Keratinocyte (primary cell): Measurements from ENCODE around the gene SF3A1. TPM values are rescaled to one million over a fixed set of nuclear protein-coding genes. Genes with fewer than 3 reads are reported as not detected.

Source experiments
- DNase-seq: peaks from one replicate; pipeline ENCODE4 v3.0.0-alpha.2; 2011; ENCODE audit warnings: low read depth, missing footprints, low spot score
- FAIRE-seq: peaks from 2 replicates; lab custom pipeline; 2011; peaks lifted over from hg19 to GRCh38; lab: Jason Lieb, UNC
- H2AFZ ChIP-seq: 2 replicates; pipeline ENCODE4 v1.6.0; 2012; ENCODE audit warnings: low read length, control low read depth, inconsistent platforms; ENCODE audit not compliant: control insufficient read depth
- H3K27ac ChIP-seq: 2 replicates; pipeline ENCODE4 v1.5.1; 2011; ENCODE audit warnings: low read length; ENCODE audit not compliant: control insufficient read depth, insufficient read depth
- H3K27me3 ChIP-seq: 3 replicates; pipeline ENCODE4 v1.6.0; 2011; ENCODE audit warnings: low read length; ENCODE audit not compliant: control insufficient read depth, insufficient read depth; ENCODE audit errors: extremely low read depth
- H3K36me3 ChIP-seq, 2 experiments: 2 replicates in 1 of 2; 3 replicates in 1 of 2; pipeline ENCODE4 v1.5.1; 2011; ENCODE audit warnings: low read length in 2 of 2, mild to moderate bottlenecking in 1 of 2; ENCODE audit not compliant: control insufficient read depth in 2 of 2, insufficient read depth in 2 of 2; ENCODE audit errors: extremely low read depth in 1 of 2
- H3K4me1 ChIP-seq: 3 replicates; pipeline ENCODE4 v1.5.1; 2011; ENCODE audit warnings: low read length; ENCODE audit not compliant: control insufficient read depth, insufficient read depth; ENCODE audit errors: extremely low read depth
- H3K4me2 ChIP-seq: 3 replicates; pipeline ENCODE4 v1.6.0; 2011; ENCODE audit warnings: low read depth, low read length; ENCODE audit not compliant: control insufficient read depth, insufficient read depth; ENCODE audit errors: extremely low read depth
- H3K4me3 ChIP-seq, 3 experiments: fragments of 200-600 bp in 1 of 3; sonication (generic) in 1 of 3; 2 replicates in 2 of 3; 3 replicates in 1 of 3; pipeline ENCODE4 v1.5.1; 2011 to 2016; ENCODE audit warnings: low read length in 3 of 3, mild to moderate bottlenecking in 3 of 3, control low read depth in 2 of 3, inconsistent platforms in 1 of 3, low read depth in 1 of 3, mixed read lengths in 1 of 3, mixed run types in 1 of 3, moderate library complexity in 1 of 3; ENCODE audit not compliant: control insufficient read depth in 2 of 3, insufficient read depth in 2 of 3; ENCODE audit errors: extremely low read depth in 1 of 3
- H3K79me2 ChIP-seq: 2 replicates; pipeline ENCODE4 v1.6.0; 2012; ENCODE audit warnings: low read length; ENCODE audit not compliant: control insufficient read depth, insufficient read depth
- H3K9ac ChIP-seq: 3 replicates; pipeline ENCODE4 v1.6.0; 2011; ENCODE audit warnings: low read length; ENCODE audit not compliant: control insufficient read depth, insufficient read depth; ENCODE audit errors: extremely low read depth
- H3K9me1 ChIP-seq: 3 replicates; pipeline ENCODE4 v1.6.0; 2011; ENCODE audit warnings: low read length; ENCODE audit not compliant: control insufficient read depth, insufficient read depth; ENCODE audit errors: extremely low read depth
- H3K9me3 ChIP-seq: 2 replicates; pipeline ENCODE4 v1.5.1; 2012; ENCODE audit warnings: low read depth, low read length; ENCODE audit not compliant: control insufficient read depth
- H4K20me1 ChIP-seq: 3 replicates; pipeline ENCODE4 v1.6.0; 2011; ENCODE audit warnings: low read length; ENCODE audit not compliant: control insufficient read depth, insufficient read depth; ENCODE audit errors: extremely low read depth
- EZH2 ChIP-seq: IDR thresholded peaks from one replicate; pipeline ENCODE4 v1.6.1; 2012; ENCODE audit warnings: inconsistent platforms, mild to moderate bottlenecking, low read length, moderate library complexity
- dilution Hi-C: fragments of 300-500 bp; cut with MboI; formaldehyde crosslinking; loops from one replicate; pipeline ENCODE4 v1.7.0; 2020; ENCODE audit warnings: low sequenced_read_pairs; ENCODE audit not compliant: extremely low pct_ligation_motif_present
- polyA plus RNA-seq, 5 experiments: library from polyadenylated mRNA; depleted of rRNA in 3 of 5; stranded (reverse) in 3 of 5; stranded (forward) in 1 of 5; unstranded in 1 of 5; fragments of >200 nt; gene quantifications; 1 replicate in 1 of 5; 2 replicates in 3 of 5; 3 replicates in 1 of 5; pipeline versions ENCODE4 v1.2.1 to v1.2.3, GENCODE V29; 2011 to 2012; ENCODE audit warnings: missing spikeins in 2 of 5, low read depth in 1 of 5, low replicate concordance in 1 of 5
- TF ChIP-seq, protein P1 (sequence below), 3 experiments: IDR thresholded peaks in 1 of 3; conservative IDR thresholded peaks in 1 of 3; optimal IDR thresholded peaks in 1 of 3; 2 replicates in 2 of 3; 3 replicates in 1 of 3; pipeline versions ENCODE3 to v1.5.1; 2011; ENCODE audit warnings: low read length in 3 of 3, mild to moderate bottlenecking in 3 of 3, moderate library complexity in 2 of 3, control low read depth in 1 of 3, inconsistent platforms in 1 of 3; ENCODE audit not compliant: insufficient read depth in 2 of 3; ENCODE audit errors: extremely low read depth in 1 of 3

The SF3A1 gene
- polyA plus RNA-seq, 1 donor (not counting 4 experiments of a cell fraction or from before 2014, with no cell fraction given): 34.2 TPM

- Histone ChIP-seq H3K4me1 (no peaks in the 10 kb centered on the region), H3K27ac (no peak overlapping the region), H3K4me3 (no peak overlapping the region), H3K36me3 (no peaks in the 10 kb centered on the region), H3K27me3 (no peaks in the 10 kb centered on the region), H3K9me3 (no peaks in the 10 kb centered on the region), H3K79me2 (no peaks in the 10 kb centered on the region), H2AFZ (no peak overlapping the region), H4K20me1 (peaks cover 4% of the 10 kb centered on the region), H3K4me2 (no peak overlapping the region), H3K9me1 (no peaks in the 10 kb centered on the region), H3K9ac (no peak overlapping the region)
- FAIRE-seq (no peak), DNase-seq (no peak)
- dilution Hi-C loops: no loop called here
- TF ChIP-seq, protein P1, sequence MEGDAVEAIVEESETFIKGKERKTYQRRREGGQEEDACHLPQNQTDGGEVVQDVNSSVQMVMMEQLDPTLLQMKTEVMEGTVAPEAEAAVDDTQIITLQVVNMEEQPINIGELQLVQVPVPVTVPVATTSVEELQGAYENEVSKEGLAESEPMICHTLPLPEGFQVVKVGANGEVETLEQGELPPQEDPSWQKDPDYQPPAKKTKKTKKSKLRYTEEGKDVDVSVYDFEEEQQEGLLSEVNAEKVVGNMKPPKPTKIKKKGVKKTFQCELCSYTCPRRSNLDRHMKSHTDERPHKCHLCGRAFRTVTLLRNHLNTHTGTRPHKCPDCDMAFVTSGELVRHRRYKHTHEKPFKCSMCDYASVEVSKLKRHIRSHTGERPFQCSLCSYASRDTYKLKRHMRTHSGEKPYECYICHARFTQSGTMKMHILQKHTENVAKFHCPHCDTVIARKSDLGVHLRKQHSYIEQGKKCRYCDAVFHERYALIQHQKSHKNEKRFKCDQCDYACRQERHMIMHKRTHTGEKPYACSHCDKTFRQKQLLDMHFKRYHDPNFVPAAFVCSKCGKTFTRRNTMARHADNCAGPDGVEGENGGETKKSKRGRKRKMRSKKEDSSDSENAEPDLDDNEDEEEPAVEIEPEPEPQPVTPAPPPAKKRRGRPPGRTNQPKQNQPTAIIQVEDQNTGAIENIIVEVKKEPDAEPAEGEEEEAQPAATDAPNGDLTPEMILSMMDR (optimal IDR thresholded peaks at IDR 0.05 in 1 of 3, IDR thresholded peaks at IDR 0.05 in 1 of 3, conservative IDR thresholded peaks at IDR 0.05 in 1 of 3; ENCODE audit: extremely low read depth in 1 of 3, insufficient read depth in 2 of 3, low read length in 3 of 3): no peak
- no peak for TF ChIP-seq EZH2
Observed at GRCh38 chr22:30371321-30371720, 14.6 kb upstream of the SF3A1 start.

DNA sequence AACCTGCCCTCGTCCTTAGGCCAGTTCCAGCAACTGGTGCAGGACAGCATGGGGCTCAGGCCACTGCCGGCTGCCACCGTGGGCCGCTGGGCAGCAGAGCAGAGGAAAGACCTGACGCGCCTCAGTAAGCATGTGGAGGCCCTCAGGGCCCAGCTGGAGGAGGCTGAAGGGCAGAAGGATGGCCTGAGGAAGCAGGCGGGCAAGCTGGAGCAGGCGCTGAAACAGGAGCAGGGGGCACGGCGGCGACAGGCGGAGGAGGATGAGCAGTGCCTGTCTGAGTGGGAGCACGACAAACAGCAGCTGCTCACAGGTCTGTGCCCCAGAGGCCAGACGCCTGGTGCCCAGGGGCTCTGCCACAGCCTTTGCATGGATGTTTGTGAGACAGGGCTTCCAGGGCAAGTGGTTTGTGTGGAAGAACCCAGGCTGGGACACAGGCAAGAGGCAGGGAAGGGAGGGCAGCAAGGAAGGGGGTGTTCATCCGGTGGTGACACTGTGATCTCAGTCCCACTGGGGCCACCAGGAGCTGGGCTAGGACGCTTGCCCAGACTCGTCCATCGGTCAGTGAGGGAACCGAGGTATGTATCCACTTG, 14.0 kb upstream of the SF3A1 start:
- Histone ChIP-seq H3K36me3 (no peaks in the 10 kb centered on the region), H3K79me2 (no peaks in the 10 kb centered on the region), H3K27ac (no peak overlapping the region), H3K4me3 (no peak overlapping the region), H3K4me1 (no peaks in the 10 kb centered on the region), H2AFZ (no peak overlapping the region), H3K9me3 (no peaks in the 10 kb centered on the region), H3K9ac (no peak overlapping the region), H3K4me2 (no peak overlapping the region), H3K27me3 (no peaks in the 10 kb centered on the region), H4K20me1 (peaks cover 4% of the 10 kb centered on the region), H3K9me1 (no peaks in the 10 kb centered on the region)
- FAIRE-seq: no peak
- dilution Hi-C loops: no loop called here
- no peak for TF ChIP-seq EZH2
- TF ChIP-seq, protein P1 (optimal IDR thresholded peaks at IDR 0.05 in 1 of 3, IDR thresholded peaks at IDR 0.05 in 1 of 3, conservative IDR thresholded peaks at IDR 0.05 in 1 of 3; ENCODE audit: extremely low read depth in 1 of 3, insufficient read depth in 2 of 3, low read length in 3 of 3): no peak
- DNase-seq: no peak
